SK-N-SH (cell line): Measurements from ENCODE around the gene ATRN. TPM values are rescaled to one million over a fixed set of nuclear protein-coding genes. Genes with fewer than 3 reads are reported as not detected.
A peak's percentile ranks its signal among the peaks of the same experiment; 100 is the strongest.

Source experiments
- CTCF ChIA-PET: fragments of 300-600, 350-600 bp; formaldehyde crosslinking; extraction: SDS; loops from one replicate; lab custom pipeline; 2021; lab: Yijun Ruan, JAX
- POLR2A ChIA-PET: fragments of 350-600 bp; sonication (Branson Sonifier 250); formaldehyde crosslinking; extraction: SDS; loops from one replicate; lab custom pipeline; 2020; ENCODE audit warnings: antibody characterized with exemption, inconsistent platforms; lab: Yijun Ruan, JAX
- DNase-seq: peaks from one replicate; pipeline ENCODE4 v3.0.0; 2012
- H2AFZ ChIP-seq: fragments of 200-600 bp; sonication (generic); 2 replicates; pipeline ENCODE4 v1.8.1; 2016; ENCODE audit warnings: antibody characterized with exemption, mild to moderate bottlenecking, low read depth
- H3F3A ChIP-seq: fragments of 200-600 bp; sonication (generic); replicated peaks from 2 replicates; pipeline ENCODE3; 2016; ENCODE audit warnings: antibody characterized with exemption, mild to moderate bottlenecking; ENCODE audit not compliant: insufficient read depth
- H3K27ac ChIP-seq, 2 experiments: fragments of 200-500 bp in 1 of 2; fragments of 200-600 bp in 1 of 2; sonication (Bioruptor generic) in 1 of 2; sonication (generic), shearing (Covaris generic) in 1 of 2; 2 replicates each; pipeline versions ENCODE4 v1.5.1 to v1.6.1; 2014 to 2016; ENCODE audit warnings: low read depth in 2 of 2, inconsistent platforms in 1 of 2, low read length in 1 of 2, mild to moderate bottlenecking in 1 of 2, mixed read lengths in 1 of 2
- H3K27me3 ChIP-seq: fragments of 200-600 bp; sonication (generic), shearing (Covaris generic); 2 replicates; pipeline ENCODE4 v1.6.1; 2016; ENCODE audit warnings: mixed run types; ENCODE audit not compliant: insufficient read depth
- H3K36me3 ChIP-seq, 2 experiments: fragments of 200-500 bp in 1 of 2; fragments of 200-600 bp in 1 of 2; sonication (Bioruptor generic) in 1 of 2; sonication (generic) in 1 of 2; replicated peaks in 1 of 2; 2 replicates each; pipeline versions ENCODE3 to v1.5.1; 2014 to 2016; ENCODE audit warnings: low read length in 1 of 2, mild to moderate bottlenecking in 1 of 2; ENCODE audit not compliant: insufficient read depth in 2 of 2, control insufficient read depth in 1 of 2
- H3K4me1 ChIP-seq, 2 experiments: fragments of 200-500 bp in 1 of 2; fragments of 200-600 bp in 1 of 2; sonication (Bioruptor generic) in 1 of 2; sonication (generic), shearing (Covaris generic) in 1 of 2; 2 replicates each; pipeline versions ENCODE4 v1.5.1 to v1.6.1; 2014 to 2016; ENCODE audit warnings: low read depth in 1 of 2, low read length in 1 of 2, mixed run types in 1 of 2; ENCODE audit not compliant: insufficient read depth in 2 of 2, control insufficient read depth in 1 of 2
- H3K4me2 ChIP-seq: fragments of 200-600 bp; sonication (generic), shearing (Covaris generic); 2 replicates; pipeline ENCODE4 v1.6.1; 2017; ENCODE audit warnings: mixed run types
- H3K4me3 ChIP-seq, 2 experiments: fragments of 200-500 bp in 1 of 2; fragments of 200-600 bp in 1 of 2; sonication (Bioruptor generic) in 1 of 2; sonication (generic), shearing (Covaris generic) in 1 of 2; 2 replicates each; pipeline versions ENCODE4 v1.5.1 to v1.8.1; 2014 to 2016; ENCODE audit warnings: low read depth in 2 of 2, inconsistent platforms in 1 of 2, low read length in 1 of 2, mild to moderate bottlenecking in 1 of 2, mixed read lengths in 1 of 2, moderate library complexity in 1 of 2
- H3K79me2 ChIP-seq: fragments of 200-600 bp; sonication (generic); 2 replicates; pipeline ENCODE4 v1.8.1; 2017; ENCODE audit warnings: mild to moderate bottlenecking; ENCODE audit not compliant: insufficient read depth
- H3K9ac ChIP-seq: fragments of 200-600 bp; sonication (generic); 2 replicates; pipeline ENCODE4 v1.6.1; 2017; ENCODE audit warnings: mixed run types
- H3K9me2 ChIP-seq: fragments of 200-600 bp; sonication (generic); 2 replicates; pipeline ENCODE4 v1.6.1; 2017; ENCODE audit warnings: mixed run types
- H3K9me3 ChIP-seq: fragments of 200-600 bp; sonication (generic); 2 replicates; pipeline ENCODE4 v1.6.1; 2017; ENCODE audit warnings: mixed run types, mild to moderate bottlenecking, moderate library complexity
- H4K20me1 ChIP-seq: fragments of 200-600 bp; sonication (generic); 2 replicates; pipeline ENCODE4 v1.6.1; 2017; ENCODE audit warnings: mild to moderate bottlenecking, mixed run types; ENCODE audit not compliant: insufficient read depth
- CHD2 ChIP-seq: fragments of 150-350 bp; IDR thresholded peaks from 2 replicates; pipeline ENCODE4 v1.6.1; 2018; ENCODE audit warnings: low read length; ENCODE audit not compliant: partially characterized antibody
- ELF1 ChIP-seq: IDR thresholded peaks from 2 replicates; pipeline ENCODE4 v1.4.0; 2012
- EZH2phosphoT487 ChIP-seq: fragments of 200-600 bp; sonication (generic); IDR thresholded peaks from 2 replicates; pipeline ENCODE4 v1.6.1; 2017; ENCODE audit warnings: low read depth, mixed run types, mild to moderate bottlenecking, antibody characterized with exemption, moderate library complexity, borderline replicate concordance
- GABPA ChIP-seq: IDR thresholded peaks from 2 replicates; pipeline ENCODE4 v1.4.0; 2012; ENCODE audit warnings: low read depth, mild to moderate bottlenecking
- GATA2 ChIP-seq: sonication (generic); formaldehyde crosslinking; IDR thresholded peaks from 2 replicates; pipeline ENCODE4 v1.5.0; 2020; ENCODE audit warnings: mild to moderate bottlenecking, missing genetic modification reagents
- JUND ChIP-seq: IDR thresholded peaks from 2 replicates; pipeline ENCODE4 v1.4.0; 2012
- NRF1 ChIP-seq: IDR thresholded peaks from 2 replicates; pipeline ENCODE4 v1.6.1; 2012; ENCODE audit warnings: low read depth, mild to moderate bottlenecking, low read length
- PBX3 ChIP-seq: IDR thresholded peaks from 2 replicates; pipeline ENCODE4; 2012
- RCOR1 ChIP-seq: fragments of 150-350 bp; IDR thresholded peaks from 2 replicates; pipeline ENCODE4 v1.6.1; 2017; ENCODE audit warnings: antibody characterized with exemption, low read length
- REST ChIP-seq: IDR thresholded peaks from 2 replicates; pipeline ENCODE4 v1.6.1; 2012; ENCODE audit warnings: mild to moderate bottlenecking, low read depth, low read length, moderate library complexity
- RFX5 ChIP-seq: IDR thresholded peaks from 2 replicates; pipeline ENCODE4 v1.6.1; 2012; ENCODE audit warnings: mild to moderate bottlenecking, improper control_type of control experiment, low read length
- RXRA ChIP-seq: IDR thresholded peaks from 2 replicates; pipeline ENCODE4 v1.4.0; 2012; ENCODE audit warnings: low read depth, mild to moderate bottlenecking, borderline replicate concordance
- SIN3A ChIP-seq: IDR thresholded peaks from 2 replicates; pipeline ENCODE4 v1.6.1; 2012; ENCODE audit warnings: low read depth, mild to moderate bottlenecking, low read length, moderate library complexity, borderline replicate concordance
- TAF1 ChIP-seq: IDR thresholded peaks from 2 replicates; pipeline ENCODE4 v1.6.1; 2012; ENCODE audit warnings: low read depth, mild to moderate bottlenecking, low read length, moderate library complexity, borderline replicate concordance
- TCF12 ChIP-seq: IDR thresholded peaks from 2 replicates; pipeline ENCODE4 v1.4.0; 2012
- ZBTB33 ChIP-seq: IDR thresholded peaks from 2 replicates; pipeline ENCODE4 v1.4.0; 2012; ENCODE audit warnings: low read depth, borderline replicate concordance
- WGBS: methylation state at CpG from one replicate; pipeline ENCODE4 v1.1.6; 2017; ENCODE audit warnings: low lambda C conversion rate; 5-methylcytosine and 5-hydroxymethylcytosine counted together
- polyA plus RNA-seq, 3 experiments: library from polyadenylated mRNA; depleted of rRNA; stranded (reverse); fragments of >200 nt; gene quantifications; 2 replicates each; pipeline ENCODE4 v1.2.3, GENCODE V29; 2012

The ATRN gene
- polyA plus RNA-seq, 1 of the 3 experiments (the other 2 are of a cell fraction) = 33.8 TPM

GRCh38 chr20:3680701-3681351 is 210.0 kb downstream of the ATRN start:
- 80% methylated on average over 8 of the region's 15 CpGs for WGBS
- TF ChIP-seq GATA2 (CRISPR knock-in tag) (no peak), RFX5 (no peak), CHD2 (no peak), GABPA (no peak), NRF1 (no peak), SIN3A (no peak), ZBTB33 (no peak), EZH2phosphoT487 (no peak), JUND (no peak), TAF1 (no peak), RCOR1 (no peak), ELF1 (no peak), PBX3 (no peak), RXRA (no peak), TCF12 (no peak), REST (no peak)
- TF ChIP-seq, all 33 proteins: peak for 0
- Histone ChIP-seq H3K36me3 (no peaks in the 10 kb centered on the region), H3F3A (peaks cover 3% of the 10 kb centered on the region), H3K4me1 (peaks cover 19 to 24% of the 10 kb centered on the region in 2 experiments; a peak in 2 of 4 replicates), H3K4me3 (peak overlapping the region in 1 of 2 experiments; percentile 33; a peak in 1 of 4 replicates), H3K27me3 (peaks cover 7% of the 10 kb centered on the region; the same call in 1 of the 2 replicates), H3K9me3 (no peaks in the 10 kb centered on the region), H3K4me2 (peak overlapping the region; percentile 52; the same call in 1 of the 2 replicates), H2AFZ (0 out of 2 replicates have a peak overlapping the region, but pooled peaks have one; percentile 29), H3K27ac (peak overlapping the region; percentile 8 to 62; a peak in 1 of 4 replicates), H4K20me1 (no peaks in the 10 kb centered on the region), H3K79me2 (no peaks in the 10 kb centered on the region), H3K9ac (no peak overlapping the region), H3K9me2 (no peaks in the 10 kb centered on the region)
- CTCF ChIA-PET = interaction anchor here (0.8 to 18.7 kb wide), 4 partner anchors 32 to 100 kb away, joined by 3 to 301 read pairs (median 4); partner anchors contain the start of genes SIGLEC1 and SPEF1
- POLR2A ChIA-PET = no interaction called here
- no peak for DNase-seq
